K562 (cell line): ENCODE results near the gene TXNRD2. TPM values are rescaled to one million over a fixed set of nuclear protein-coding genes. Genes with fewer than 3 reads are reported as not detected.

Source experiments
- CBFA2T3 ChIP-seq: fragments of 450-650 bp; IDR thresholded peaks from 2 replicates; pipeline ENCODE4 v1.6.1; 2017
- CHCHD3 ChIP-seq: fragments of 250-450 bp; sonication (Bioruptor Pico); IDR thresholded peaks from 2 replicates; pipeline ENCODE4 v2.1.2; 2022; ENCODE audit warnings: mild to moderate bottlenecking
- EP300 ChIP-seq: IDR thresholded peaks from 2 replicates; pipeline ENCODE4 v1.6.1; 2012; ENCODE audit warnings: low read length, improper control_type of control experiment
- FIP1L1 ChIP-seq: fragments of 200-400 bp; formaldehyde crosslinking; IDR thresholded peaks from 2 replicates; pipeline ENCODE4 v1.6.1; 2018; ENCODE audit warnings: mild to moderate bottlenecking, low read depth, low read length; ENCODE audit not compliant: poor library complexity, severe bottlenecking
- KAT8 ChIP-seq: fragments of 450-650 bp; IDR thresholded peaks from 2 replicates; pipeline ENCODE4 v1.6.1; 2016; ENCODE audit warnings: low read depth, mild to moderate bottlenecking
- KLF16 ChIP-seq: IDR thresholded peaks from 2 replicates; pipeline ENCODE4 v1.6.1; 2016; ENCODE audit warnings: antibody characterized with exemption
- NFIC ChIP-seq: fragments of 450-650 bp; IDR thresholded peaks from 2 replicates; pipeline ENCODE4 v1.6.1; 2017; ENCODE audit warnings: mild to moderate bottlenecking, inconsistent platforms
- PHF21A ChIP-seq: fragments of 450-650 bp; IDR thresholded peaks from 2 replicates; pipeline ENCODE4 v1.6.1; 2017; ENCODE audit warnings: low read depth, borderline replicate concordance
- POLR2G ChIP-seq: fragments of 200-400 bp; formaldehyde crosslinking; IDR thresholded peaks from 2 replicates; pipeline ENCODE4 v1.6.1; 2017; ENCODE audit warnings: low read depth, mild to moderate bottlenecking, antibody characterized with exemption, low read length, moderate library complexity
- PURB ChIP-seq: sonication (generic); formaldehyde crosslinking; IDR thresholded peaks from 2 replicates; pipeline ENCODE4 v1.9.0; 2021; ENCODE audit warnings: low read depth, mild to moderate bottlenecking, missing genetic modification reagents
- RBBP5 ChIP-seq: fragments of 200-600 bp; sonication (generic); IDR thresholded peaks from 2 replicates; pipeline ENCODE4 v1.6.1; 2012; ENCODE audit warnings: borderline replicate concordance, mild to moderate bottlenecking, low read length, control low read depth, inconsistent platforms; ENCODE audit not compliant: insufficient read depth, poor library complexity, severe bottlenecking
- RBM34 ChIP-seq: fragments of 200-400 bp; formaldehyde crosslinking; IDR thresholded peaks from 2 replicates; pipeline ENCODE4 v1.6.1; 2018; ENCODE audit warnings: low read length, borderline replicate concordance; ENCODE audit not compliant: insufficient read depth
- SP2 ChIP-seq: IDR thresholded peaks from 2 replicates; pipeline ENCODE4 v1.6.1; 2011; ENCODE audit warnings: mild to moderate bottlenecking, low read depth, low read length, moderate library complexity; ENCODE audit not compliant: poor library complexity, severe bottlenecking; ENCODE audit errors: extremely low read depth
- ZKSCAN1 ChIP-seq: fragments of 150-350 bp; IDR thresholded peaks from 2 replicates; pipeline ENCODE4 v1.6.1; 2016; ENCODE audit warnings: low read depth, low read length
- polyA plus RNA-seq, 8 experiments: library from polyadenylated mRNA; depleted of rRNA in 4 of 8; stranded (reverse) in 5 of 8; unstranded in 3 of 8; fragments of >200 nt; fragmentation: Nextera tagmentation in 2 of 8; fragmentation: Illumina TruSeq in 1 of 8; extraction: Ambion mirVana in 2 of 8; extraction: Trizol in 1 of 8; gene quantifications; 2 replicates each; pipeline versions ENCODE4 v1.2.1 to v1.2.3, GENCODE V29; 2011 to 2014; ENCODE audit warnings: inconsistent platforms in 1 of 8, missing spikeins in 1 of 8
- total RNA-seq, 7 experiments: library from RNA; depleted of rRNA in 6 of 7; stranded (reverse); fragments of >200 nt in 6 of 7; fragmentation: Illumina TruSeq in 2 of 7; extraction: Trizol in 2 of 7; gene quantifications; 2 replicates each; pipeline versions ENCODE4 v1.2.1 to v1.2.3, GENCODE V29; 2011 to 2021; ENCODE audit warnings: low replicate concordance in 1 of 7
- TF ChIP-seq, protein P1 (sequence below): fragments of 450-650 bp; formaldehyde crosslinking; IDR thresholded peaks from 2 replicates; pipeline ENCODE4 v1.4.0; 2020; ENCODE audit warnings: mild to moderate bottlenecking, moderate library complexity
- TF ChIP-seq, protein P2 (sequence below): fragments of 250-450 bp; sonication (Bioruptor Pico); IDR thresholded peaks from 2 replicates; pipeline ENCODE4 v1.6.1; 2021; ENCODE audit warnings: mild to moderate bottlenecking
- TF ChIP-seq, protein P3 (sequence below): fragments of 150-350 bp; conservative IDR thresholded peaks from 2 replicates; pipeline ENCODE4 v1.6.1; 2014; ENCODE audit warnings: low read length
- TF ChIP-seq, protein P4 (sequence below): fragments of 450-650 bp; IDR thresholded peaks from 2 replicates; pipeline ENCODE4 v1.6.1; 2018; ENCODE audit warnings: mild to moderate bottlenecking, low read depth; ENCODE audit not compliant: partially characterized antibody
- TF ChIP-seq, protein P5 (sequence below): sonication (generic); formaldehyde crosslinking; IDR thresholded peaks from 2 replicates; pipeline ENCODE4 v1.8.1; 2022; ENCODE audit warnings: missing genetic modification reagents

The TXNRD2 gene
- total and polyA plus RNA-seq, 9 of the 15 experiments (the other 6 are each of a cell fraction or from before 2014, with no cell fraction given): 3.3 to 80.2 (median 49.4) TPM

DNA sequence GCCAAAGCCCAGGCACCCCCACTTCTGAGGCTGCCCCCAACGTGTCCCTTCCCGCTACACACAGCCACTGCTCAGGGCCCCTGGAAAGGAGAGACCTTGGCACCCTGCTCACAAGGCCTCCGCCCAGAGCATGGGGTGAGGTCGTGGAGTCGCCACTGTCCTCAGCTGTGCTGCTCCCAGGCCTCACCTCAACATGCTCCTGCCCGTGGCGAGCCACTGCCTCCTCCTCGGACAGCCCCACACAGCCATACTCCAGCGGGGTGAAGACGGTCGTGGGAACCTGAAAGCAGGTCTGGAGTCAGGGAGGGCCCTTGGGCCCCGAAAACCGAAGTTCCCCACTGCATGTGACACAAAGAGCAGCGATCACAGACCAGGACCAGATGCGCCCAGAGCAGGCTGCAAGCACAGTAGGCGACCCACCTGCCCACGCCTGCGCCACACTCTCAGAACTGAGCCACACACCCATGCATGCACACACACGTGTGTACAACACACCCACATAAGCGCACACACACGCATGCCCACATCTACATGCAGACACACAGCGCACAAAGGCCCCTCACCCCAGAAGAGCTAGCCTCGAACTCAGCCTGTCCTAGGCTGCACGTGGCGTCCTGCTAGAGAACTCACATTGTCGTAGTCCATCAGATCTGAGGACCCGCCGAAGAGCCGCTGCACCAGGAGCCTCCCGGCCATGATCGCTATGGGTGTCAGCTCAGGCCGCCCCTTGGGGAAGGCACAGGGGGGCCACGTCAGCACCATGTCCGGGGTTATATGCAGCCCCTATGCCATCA, 61.4 kb downstream of the TXNRD2 start (continued):
- TF ChIP-seq RBBP5 (peak; percentile 10), ZKSCAN1 (no peak), CBFA2T3 (no peak), EP300 (no peak), NFIC (no peak), KLF16 (no peak), FIP1L1 (peak; percentile 26), RBM34 (no peak), KAT8 (no peak), POLR2G (peak; percentile 68), PURB (CRISPR knock-in tag) (no peak), PHF21A (no peak), CHCHD3 (CRISPR knock-in tag) (0 out of 2 replicates have a peak, but pooled peaks have one; percentile 58), SP2 (no peak)
- TF ChIP-seq, protein P1, sequence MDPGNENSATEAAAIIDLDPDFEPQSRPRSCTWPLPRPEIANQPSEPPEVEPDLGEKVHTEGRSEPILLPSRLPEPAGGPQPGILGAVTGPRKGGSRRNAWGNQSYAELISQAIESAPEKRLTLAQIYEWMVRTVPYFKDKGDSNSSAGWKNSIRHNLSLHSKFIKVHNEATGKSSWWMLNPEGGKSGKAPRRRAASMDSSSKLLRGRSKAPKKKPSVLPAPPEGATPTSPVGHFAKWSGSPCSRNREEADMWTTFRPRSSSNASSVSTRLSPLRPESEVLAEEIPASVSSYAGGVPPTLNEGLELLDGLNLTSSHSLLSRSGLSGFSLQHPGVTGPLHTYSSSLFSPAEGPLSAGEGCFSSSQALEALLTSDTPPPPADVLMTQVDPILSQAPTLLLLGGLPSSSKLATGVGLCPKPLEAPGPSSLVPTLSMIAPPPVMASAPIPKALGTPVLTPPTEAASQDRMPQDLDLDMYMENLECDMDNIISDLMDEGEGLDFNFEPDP: no peak
- TF ChIP-seq, protein P2, sequence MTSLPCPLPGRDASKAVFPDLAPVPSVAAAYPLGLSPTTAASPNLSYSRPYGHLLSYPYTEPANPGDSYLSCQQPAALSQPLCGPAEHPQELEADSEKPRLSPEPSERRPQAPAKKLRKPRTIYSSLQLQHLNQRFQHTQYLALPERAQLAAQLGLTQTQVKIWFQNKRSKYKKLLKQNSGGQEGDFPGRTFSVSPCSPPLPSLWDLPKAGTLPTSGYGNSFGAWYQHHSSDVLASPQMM (CRISPR knock-in tag): no peak
- TF ChIP-seq, protein P3, sequence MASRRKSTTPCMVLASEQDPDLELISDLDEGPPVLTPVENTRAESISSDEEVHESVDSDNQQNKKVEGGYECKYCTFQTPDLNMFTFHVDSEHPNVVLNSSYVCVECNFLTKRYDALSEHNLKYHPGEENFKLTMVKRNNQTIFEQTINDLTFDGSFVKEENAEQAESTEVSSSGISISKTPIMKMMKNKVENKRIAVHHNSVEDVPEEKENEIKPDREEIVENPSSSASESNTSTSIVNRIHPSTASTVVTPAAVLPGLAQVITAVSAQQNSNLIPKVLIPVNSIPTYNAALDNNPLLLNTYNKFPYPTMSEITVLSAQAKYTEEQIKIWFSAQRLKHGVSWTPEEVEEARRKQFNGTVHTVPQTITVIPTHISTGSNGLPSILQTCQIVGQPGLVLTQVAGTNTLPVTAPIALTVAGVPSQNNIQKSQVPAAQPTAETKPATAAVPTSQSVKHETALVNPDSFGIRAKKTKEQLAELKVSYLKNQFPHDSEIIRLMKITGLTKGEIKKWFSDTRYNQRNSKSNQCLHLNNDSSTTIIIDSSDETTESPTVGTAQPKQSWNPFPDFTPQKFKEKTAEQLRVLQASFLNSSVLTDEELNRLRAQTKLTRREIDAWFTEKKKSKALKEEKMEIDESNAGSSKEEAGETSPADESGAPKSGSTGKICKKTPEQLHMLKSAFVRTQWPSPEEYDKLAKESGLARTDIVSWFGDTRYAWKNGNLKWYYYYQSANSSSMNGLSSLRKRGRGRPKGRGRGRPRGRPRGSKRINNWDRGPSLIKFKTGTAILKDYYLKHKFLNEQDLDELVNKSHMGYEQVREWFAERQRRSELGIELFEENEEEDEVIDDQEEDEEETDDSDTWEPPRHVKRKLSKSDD: no peak
- TF ChIP-seq, protein P4, sequence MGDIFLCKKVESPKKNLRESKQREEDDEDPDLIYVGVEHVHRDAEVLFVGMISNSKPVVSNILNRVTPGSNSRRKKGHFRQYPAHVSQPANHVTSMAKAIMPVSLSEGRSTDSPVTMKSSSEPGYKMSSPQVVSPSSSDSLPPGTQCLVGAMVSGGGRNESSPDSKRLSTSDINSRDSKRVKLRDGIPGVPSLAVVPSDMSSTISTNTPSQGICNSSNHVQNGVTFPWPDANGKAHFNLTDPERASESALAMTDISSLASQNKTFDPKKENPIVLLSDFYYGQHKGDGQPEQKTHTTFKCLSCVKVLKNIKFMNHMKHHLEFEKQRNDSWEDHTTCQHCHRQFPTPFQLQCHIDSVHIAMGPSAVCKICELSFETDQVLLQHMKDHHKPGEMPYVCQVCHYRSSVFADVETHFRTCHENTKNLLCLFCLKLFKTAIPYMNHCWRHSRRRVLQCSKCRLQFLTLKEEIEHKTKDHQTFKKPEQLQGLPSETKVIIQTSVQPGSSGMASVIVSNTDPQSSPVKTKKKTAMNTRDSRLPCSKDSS: no peak
- TF ChIP-seq, protein P5, sequence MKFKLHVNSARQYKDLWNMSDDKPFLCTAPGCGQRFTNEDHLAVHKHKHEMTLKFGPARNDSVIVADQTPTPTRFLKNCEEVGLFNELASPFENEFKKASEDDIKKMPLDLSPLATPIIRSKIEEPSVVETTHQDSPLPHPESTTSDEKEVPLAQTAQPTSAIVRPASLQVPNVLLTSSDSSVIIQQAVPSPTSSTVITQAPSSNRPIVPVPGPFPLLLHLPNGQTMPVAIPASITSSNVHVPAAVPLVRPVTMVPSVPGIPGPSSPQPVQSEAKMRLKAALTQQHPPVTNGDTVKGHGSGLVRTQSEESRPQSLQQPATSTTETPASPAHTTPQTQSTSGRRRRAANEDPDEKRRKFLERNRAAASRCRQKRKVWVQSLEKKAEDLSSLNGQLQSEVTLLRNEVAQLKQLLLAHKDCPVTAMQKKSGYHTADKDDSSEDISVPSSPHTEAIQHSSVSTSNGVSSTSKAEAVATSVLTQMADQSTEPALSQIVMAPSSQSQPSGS (CRISPR knock-in tag): no peak
